Measurements from ENCODE around the gene TRAF4. TPM values are rescaled to one million over a fixed set of nuclear protein-coding genes. Genes with fewer than 3 reads are reported as not detected.
"Not testable (repeated sequence)": the region's sequence is repeated elsewhere in the genome, so short reads cannot be mapped to it uniquely, and the experiment has no call there.

TRAF4 gene
- total RNA-seq, 1 donor from 2014 or later: 35.6 TPM

- DNase-seq: no peak
These were observed 39.4 kb downstream of the TRAF4 start for GRCh38 chr17:28783161-28783560.

DNA sequence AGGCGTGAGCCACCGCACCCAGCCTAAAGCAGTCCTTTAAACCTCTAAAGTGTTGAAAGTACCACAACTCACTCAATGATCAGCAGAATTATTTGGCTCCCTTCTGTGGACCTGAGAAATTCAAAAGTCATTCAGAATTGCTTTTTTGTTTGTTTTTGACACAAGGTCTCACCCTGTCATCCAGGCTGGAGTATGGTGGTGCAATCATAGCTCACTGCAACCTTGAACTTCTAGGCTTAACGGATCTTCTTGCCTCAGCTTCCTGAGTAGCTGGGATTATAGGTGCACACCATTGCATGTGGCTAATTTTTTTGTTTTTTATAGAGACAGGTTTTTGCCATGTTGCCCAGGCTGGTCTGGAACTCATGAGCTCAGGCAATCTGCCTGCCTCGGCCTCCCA lies 44.3 kb downstream of the TRAF4 start:
- DNase-seq: no peak

GRCh38 chr17:28792877-28793661 lies 49.3 kb downstream of the TRAF4 start:
- no peak for DNase-seq

GRCh38 chr17:28794846-28795441 lies 51.1 kb downstream of the TRAF4 start:
- DNase-seq: not testable (repeated sequence)

- no peak for DNase-seq
These were observed 52.3 kb downstream of the TRAF4 start for GRCh38 chr17:28796062-28796461.

Small RNA genes within 50 kb of the gene (small RNA-seq; reads per million reads assigned to genes)
- not detected for gene SNORD42A
- not detected for gene SNORD42B
- not detected for gene SNORD4A
- gene SNORD4B: not detected

Other genes with a start within 250 kb of the TRAF4 start
- not detected for gene FOXN1, start 237.7 kb upstream of the TRAF4 start, total RNA-seq
- 31.5 TPM for gene UNC119, start 191.4 kb upstream of the TRAF4 start, total RNA-seq
- 12.8 TPM for gene PIGS, start 172.5 kb upstream of the TRAF4 start, total RNA-seq
- 78.1 TPM for gene ALDOC, start 167.1 kb upstream of the TRAF4 start, total RNA-seq
- gene SPAG5, start 145.0 kb upstream of the TRAF4 start, total RNA-seq: 4.7 TPM
- 16.5 TPM for gene RSKR, start 129.8 kb upstream of the TRAF4 start, total RNA-seq
- gene BLTP2, start 98.9 kb upstream of the TRAF4 start, total RNA-seq: 83.8 TPM
- 33.5 TPM for gene SDF2, start 82.1 kb upstream of the TRAF4 start, total RNA-seq
- 32.3 TPM for gene SUPT6H, start 81.8 kb upstream of the TRAF4 start, total RNA-seq
- 3.3 TPM for gene PROCA1, start 32.1 kb upstream of the TRAF4 start, total RNA-seq
- 10.6 TPM for gene RAB34, start 26.1 kb upstream of the TRAF4 start, total RNA-seq
- 414 TPM for gene RPL23A, start 24.0 kb upstream of the TRAF4 start, total RNA-seq
- not detected for gene TLCD1, start 17.8 kb upstream of the TRAF4 start, total RNA-seq
- 0.62 TPM for gene NEK8, start 15.2 kb upstream of the TRAF4 start, total RNA-seq
- 2.7 TPM for gene FAM222B, start 98.8 kb downstream of the TRAF4 start, total RNA-seq
- 21.8 TPM for gene ERAL1, start 111.0 kb downstream of the TRAF4 start, total RNA-seq
- 20.0 TPM for gene FLOT2, start 153.7 kb downstream of the TRAF4 start, total RNA-seq
- 27.1 TPM for gene DHRS13, start 159.1 kb downstream of the TRAF4 start, total RNA-seq
- gene PHF12, start 207.5 kb downstream of the TRAF4 start, total RNA-seq: 44.8 TPM